Cerebellar cortex (tissue), 1 donor: ENCODE results near the gene DENND1C.
"Not testable (repeated sequence)": the region's sequence is repeated elsewhere in the genome, so short reads cannot be mapped to it uniquely, and the experiment has no call there.

Experiments used
- DNase-seq: peaks from one replicate; pipeline ENCODE4 v3.0.0-alpha.2; 2015; ENCODE audit warnings: low spot score

DENND1C gene

DNA sequence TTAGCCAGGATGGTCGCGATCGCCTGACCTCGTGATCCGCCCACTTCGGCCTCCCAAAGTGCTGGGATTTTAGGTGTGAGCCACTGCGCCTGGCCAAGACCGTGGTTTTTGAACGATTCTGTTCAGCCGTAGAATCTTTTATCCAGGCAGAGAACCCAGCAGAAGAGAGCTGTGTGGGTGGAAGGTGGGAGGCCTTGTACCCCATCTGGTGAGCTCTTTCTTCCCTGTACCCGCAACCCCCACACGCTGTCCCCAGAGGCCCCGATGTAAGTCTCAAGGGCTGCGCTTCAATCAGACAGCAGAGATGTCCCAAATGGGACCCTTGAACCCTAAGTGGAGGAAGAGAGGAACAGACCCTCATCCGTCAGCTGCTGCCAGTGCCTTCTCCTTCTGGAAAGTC is 25.7 kb downstream of the DENND1C start:
- no peak for DNase-seq

DNA sequence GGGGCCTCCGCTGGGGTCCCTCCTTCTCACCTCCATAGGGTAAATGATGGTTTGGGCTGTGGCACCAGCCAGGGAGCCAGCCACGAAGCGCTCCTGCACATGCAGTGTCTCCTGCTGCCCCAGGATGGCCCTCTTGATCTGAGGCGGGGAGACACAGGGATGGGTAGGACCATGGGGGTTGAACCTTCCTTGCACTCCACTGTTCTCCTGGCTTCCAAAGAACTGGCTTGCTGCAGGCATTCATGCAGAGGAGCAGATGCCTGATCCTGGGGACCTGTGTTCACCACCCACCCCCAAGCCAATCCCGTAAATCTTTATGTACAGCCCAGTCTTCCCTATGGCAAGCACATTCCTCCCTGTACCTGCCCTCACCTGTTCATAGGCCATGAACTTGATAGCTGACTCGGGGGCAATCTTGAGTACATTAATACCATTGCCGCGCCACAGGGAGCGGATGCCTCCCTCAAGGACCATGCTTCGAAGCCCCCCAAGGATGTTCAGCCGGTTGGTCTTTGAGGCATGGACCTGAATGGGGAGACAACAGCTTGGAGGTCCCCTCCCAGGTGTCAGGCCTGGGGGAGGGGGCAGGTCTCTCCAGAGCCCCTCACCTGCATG is 27.5 kb downstream of the DENND1C start:
- no peak for DNase-seq

DNA sequence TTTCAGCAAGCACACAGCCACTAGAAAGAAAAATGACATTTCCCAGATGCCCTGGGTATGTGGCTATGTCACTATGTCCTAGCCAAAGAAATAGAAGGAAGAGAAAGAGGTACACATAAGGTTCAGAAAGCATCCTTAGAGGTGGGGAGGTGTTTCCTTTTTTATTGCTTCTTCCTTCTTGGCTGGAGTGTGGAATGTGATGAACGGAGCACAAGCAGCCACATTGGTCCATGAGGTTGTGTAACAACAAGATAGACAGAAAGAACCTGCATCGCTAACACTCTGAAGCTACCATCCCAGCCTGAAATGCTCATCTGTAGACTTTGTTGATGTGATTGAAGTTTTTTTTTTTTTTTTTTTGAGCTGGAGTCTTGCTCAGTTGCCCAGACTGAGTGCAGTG is 28.7 kb downstream of the DENND1C start:
- DNase-seq: no peak

DNA sequence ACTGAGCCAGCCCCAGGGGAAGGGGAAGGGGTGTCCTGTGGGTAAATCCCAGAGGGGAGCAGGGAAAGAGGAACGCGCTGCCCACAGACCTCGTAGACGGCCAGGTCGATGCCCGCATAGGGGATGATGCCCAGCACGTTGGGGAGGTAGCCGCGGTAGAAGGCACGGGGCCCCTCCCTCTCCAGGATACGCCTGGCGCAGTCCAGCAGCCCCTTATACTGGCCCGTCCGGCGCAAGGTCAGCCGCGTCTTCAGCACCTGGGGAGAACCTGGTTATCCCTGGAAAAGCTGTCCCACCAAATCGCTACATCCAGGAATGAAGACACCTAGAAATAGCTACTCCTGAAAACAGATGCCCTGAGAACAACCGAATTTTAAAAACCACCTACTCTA is 29.4 kb downstream of the DENND1C start:
- DNase-seq: no peak

DNA sequence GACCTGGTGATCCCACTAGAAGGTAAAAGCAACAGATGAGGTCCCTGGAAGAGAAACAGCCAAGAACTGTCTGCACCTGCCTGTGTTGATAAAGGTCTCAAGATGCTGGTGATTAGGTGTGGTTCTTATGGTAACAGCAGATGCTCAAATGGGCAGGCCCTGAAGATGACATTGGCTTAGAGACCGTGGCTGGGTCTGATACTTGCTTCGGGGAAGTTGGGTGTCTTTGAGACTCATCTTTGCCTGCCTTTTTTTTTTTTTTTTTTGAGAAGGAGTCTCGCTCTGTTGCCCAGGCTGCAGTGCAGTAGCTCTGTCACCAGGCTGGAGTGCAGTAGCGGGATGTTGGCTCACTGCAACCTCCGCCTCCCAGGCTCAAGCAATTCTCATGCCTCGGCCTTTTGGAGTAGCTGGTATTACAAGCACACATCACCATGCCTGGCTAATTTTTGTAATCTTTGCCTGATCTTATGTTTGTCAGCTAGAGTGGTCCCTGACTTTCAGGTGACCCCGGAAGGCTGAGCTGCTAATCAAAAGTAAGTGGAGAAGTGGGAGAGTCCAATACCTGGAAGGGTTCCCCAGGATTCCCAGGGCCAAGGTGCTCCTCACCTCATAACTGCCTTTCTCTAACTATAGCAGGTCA is 29.9 kb downstream of the DENND1C start:
- no peak for DNase-seq

DNA sequence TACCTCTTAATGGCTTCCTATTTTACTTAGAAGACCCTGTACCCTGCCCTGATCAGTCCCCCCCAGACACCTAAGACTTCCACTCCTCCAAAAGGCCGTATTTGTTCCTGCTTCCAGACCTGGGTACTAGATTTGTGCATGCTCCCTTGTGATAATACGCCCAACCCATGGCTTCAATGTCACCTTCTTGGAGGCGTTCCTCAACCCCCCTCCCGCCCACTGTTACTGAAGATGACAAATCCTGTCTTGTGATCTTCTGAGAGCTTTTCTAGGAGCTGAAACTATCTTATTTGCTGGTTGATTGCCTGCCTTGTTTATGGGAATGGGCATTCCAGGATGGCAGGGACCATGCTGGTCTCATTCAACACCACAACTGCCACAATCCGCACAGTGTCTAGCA is 31.4 kb downstream of the DENND1C start:
- DNase-seq: no peak

DNA sequence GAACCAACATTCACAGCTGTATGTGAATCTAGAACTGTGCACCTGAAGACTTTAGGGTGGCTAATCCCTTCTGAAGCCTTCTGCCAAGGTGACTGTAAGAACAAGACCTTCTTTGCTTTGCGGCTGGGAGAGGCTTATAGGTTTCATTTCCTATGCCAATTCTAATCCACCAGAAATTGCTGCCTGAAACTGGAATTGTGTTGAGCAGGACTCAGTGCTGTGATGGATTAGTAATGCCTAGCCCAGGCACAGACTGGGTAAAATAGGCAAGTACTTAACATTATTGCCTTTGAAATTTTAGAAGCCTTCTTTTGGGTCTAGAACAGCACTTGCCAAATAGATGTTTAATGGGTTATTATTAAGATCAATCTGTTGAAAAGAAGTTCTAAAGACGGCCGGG is 33.5 kb downstream of the DENND1C start:
- DNase-seq: no peak

DNA sequence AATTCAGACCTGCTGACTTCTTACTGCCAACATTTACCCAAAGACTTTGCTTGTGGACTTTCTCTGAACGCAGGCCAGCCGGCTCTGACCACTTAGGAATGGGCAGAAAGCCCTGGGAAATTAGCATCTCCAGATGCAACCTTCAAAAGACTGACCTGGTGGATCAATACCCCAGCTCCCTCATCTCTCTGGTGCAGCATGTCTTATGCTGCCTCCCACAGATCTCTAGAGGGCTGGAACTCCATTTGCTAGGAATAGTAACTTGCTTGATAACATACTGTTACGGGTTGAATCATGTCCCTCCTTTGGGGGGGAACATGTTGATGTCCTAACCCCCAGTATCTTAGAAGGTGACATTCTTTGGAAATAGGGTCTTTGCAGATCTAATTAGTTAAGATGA is 35.1 kb downstream of the DENND1C start:
- DNase-seq: no peak

DNA sequence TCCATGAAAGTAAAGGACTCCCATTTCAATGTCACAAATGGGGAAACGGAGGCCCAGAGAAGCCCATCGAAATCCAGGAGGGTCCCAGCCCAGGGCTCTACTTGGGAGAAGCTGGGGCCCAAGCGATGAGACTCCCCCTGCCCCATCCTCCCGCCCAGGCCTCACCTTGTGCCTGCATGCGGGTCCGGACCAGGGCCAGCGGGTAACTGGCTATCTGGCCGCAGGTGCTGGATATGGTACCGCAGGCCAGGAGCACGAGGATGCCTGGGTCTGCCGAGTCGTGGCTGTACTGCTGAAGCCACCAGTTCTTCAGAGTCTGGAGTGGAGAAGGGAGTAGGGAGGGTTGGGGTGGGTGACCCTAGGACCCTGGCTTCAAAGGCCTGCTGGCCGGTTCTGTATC is 37.6 kb downstream of the DENND1C start:
- no peak for DNase-seq

DNA sequence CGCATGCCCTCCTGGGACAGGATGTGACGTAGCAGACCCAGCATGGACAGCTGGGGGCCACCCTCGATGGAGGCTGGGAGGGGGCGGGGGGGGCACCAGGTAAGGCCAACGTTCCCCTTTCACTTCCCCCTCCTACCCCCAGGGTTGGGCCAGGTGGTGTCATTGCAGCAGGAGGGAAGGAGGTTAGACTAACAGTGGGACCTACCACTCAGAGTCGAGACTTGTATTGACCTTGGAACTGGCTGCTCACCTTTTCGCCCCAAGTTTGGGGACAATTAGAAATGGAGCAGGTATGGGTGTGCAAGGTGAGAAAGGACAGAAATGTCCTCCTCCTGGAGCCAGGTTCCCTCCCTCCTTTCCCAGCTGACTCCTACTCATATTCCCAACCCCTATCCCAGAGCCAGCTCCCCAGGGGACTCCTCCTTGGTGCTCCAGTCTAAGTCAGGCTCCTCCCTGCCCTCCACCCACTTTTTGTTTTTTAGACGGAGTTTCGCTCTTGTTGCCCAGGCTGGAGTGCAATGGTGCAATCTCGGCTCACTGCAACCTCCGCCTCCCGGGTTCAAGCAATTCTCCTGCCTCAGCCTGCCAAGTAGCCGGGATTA is 39.4 kb downstream of the DENND1C start:
- DNase-seq: no peak

DNA sequence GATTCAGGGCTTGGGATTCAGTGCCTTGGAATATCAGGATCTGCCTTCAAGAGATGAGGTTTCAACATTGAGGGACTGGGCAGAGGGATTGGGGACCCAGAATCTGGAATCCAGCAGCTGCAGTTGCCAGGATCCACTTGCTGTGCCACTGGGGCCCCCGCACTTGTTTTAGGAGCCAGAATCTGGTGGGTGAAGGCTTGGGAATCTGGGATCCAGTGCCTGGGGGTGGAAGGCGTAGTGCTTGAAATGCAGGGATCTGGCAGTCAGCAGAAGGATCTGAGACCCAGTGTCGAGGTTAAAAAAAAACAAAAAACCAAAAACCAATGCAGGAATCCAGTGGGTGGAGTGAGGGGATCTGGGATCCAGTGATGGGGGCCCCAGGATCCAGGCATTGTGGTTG is 40.7 kb downstream of the DENND1C start:
- no peak for DNase-seq

DNA sequence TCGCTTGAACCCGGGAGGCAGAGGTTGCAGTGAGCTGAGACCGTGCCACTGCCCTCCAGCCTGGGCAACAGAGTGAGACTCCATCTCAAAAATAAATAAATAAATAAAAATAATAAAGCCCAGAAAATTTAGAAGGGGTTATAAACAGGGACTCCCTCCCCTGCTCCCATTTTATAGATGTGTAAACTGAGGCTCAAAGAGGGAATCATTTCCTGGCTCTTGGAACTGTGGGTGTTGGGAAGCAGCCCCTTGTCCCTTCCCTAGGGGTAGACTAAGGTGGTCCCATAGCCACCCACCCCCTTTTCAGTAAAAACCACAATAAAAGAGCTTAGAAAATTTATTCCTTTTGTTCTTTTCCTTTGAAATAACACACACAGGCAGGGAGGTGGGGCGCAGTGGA is 41.8 kb downstream of the DENND1C start:
- DNase-seq: no peak

DNA sequence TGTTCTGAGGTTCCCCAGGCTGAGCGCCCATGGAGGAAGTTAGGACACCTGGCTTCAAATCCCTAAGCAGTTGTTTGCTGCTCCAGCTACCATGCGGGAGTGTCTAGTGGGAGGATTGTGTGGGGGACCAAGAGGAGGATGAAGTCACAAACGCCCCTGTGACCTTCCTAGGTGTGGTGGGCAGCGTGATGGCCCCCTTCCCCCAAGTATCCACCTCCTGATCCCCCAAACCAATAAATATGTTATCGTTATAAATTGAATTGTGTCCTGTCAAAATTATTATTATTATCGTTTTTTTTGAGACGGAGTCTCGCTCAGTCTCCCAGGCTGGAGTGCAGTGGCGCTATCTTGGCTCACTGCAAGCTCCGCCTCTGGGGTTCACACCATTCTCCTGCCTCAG is 47.9 kb downstream of the DENND1C start, which contains the start of gene SLC25A41:
SLC25A41 (minus strand) TSS at position 101 of the 400 bp plus-strand sequence; CDS start at position 31, 70 bp downstream.
- no peak for DNase-seq

DNA sequence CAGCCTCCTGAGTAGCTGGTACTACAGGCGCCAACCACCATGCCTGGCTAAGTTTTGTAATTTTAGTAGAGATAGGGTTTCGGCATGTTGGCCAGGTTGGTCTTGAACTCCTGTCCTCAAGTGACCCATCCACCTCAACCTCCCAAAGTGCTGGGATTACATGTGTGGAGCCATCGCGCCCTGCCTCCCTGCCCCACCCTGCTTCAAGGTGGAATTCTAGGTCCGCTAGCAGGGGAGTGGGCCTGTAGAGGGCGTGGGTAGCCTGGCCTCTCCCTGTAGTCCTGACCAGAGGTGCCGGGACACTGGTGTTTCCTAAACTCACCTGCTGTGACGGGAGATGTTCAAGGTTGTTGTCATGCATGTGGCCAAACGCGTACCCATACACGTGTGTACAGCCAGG is 48.4 kb downstream of the DENND1C start:
- no peak for DNase-seq

DNA sequence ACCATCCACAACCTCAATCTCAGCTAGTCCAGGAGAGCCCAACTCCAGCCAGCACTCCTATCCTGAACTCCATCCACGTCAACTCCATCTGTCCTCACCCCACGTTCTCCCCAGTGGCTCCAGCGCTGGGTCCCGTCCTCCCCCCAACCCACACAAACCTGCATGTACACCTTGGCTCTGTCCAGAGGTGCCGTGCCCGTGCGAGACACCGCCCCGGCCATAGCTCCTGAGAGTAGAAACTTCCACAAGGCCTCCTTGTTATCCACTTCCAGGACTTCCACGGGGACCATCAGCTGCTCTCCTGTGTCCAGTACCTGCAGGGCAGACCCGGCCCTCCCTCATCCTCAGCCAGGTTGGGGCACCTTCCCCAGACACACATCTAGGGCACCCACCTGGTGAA is 49.7 kb downstream of the DENND1C start:
- no peak for DNase-seq

DNA sequence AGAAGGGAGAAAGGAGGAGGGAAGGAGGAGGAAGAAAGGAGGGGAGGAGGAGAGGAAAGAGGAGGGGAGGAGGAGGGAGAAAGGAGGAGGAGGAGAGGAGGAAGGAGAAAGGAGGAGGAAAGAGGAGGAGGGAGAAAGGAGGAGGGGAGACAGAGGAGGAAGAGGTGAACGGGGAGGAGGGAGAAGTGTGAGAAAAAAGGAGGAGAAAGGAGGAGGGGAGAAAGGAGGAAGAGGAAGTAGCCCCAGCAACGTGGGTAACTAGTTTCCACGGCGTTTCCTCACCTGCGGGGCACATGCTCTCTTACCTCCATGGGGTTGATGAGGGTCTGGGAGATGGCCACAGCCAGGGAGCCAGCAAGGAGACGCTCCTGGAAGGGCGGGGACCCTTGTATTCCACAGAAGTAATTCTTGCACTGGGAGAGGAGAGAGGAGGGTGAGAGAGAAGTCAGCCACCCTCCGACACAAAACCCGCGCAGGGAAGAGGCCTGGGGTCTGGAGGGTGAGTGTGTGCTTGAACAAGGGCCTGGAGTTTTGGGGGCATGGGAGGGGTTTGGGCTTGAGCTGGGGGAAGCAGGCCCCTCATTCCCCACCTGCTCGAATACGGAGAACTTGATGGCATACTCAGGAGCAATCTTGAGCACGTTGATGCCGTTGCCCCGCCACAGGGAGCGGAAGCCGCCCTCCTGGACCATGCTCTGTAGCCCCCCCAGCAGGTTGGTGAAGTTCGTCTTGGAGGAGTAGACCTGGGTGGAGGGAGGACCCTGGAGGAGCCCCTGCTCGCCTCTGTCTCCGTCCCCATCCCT is 52.0 kb downstream of the DENND1C start:
- no peak for DNase-seq

DNA sequence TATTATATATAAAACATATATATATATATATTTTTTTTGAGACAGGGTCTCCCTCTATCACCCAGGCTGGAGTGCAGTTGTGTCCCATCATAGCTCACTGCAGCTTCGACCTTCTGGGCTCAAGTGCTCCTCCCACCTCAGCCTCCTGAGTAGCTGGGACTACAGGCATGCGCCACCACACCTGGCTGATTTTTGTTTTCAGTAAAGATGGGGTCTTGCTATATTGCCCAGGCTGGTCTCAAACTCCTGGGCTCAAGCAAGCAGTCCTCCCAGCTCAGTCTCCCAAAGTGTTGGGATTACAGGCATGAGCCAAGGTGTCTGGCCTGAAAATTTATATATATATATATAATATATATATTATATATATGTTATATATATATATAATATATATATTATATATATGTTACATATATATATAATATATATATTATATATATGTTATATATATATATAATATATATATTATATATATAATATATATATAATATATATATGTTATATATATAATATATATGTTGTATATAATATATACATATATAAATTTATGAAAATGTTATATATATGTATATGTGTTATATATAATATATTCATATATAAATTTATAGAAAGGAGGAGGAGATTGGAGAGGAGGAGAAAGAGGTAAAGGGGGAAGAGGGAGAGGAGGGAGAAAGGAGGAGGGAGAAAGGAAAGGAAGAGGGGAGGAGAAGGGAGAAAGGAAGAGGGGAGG is 52.7 kb downstream of the DENND1C start:
- DNase-seq: not testable (repeated sequence)

DNA sequence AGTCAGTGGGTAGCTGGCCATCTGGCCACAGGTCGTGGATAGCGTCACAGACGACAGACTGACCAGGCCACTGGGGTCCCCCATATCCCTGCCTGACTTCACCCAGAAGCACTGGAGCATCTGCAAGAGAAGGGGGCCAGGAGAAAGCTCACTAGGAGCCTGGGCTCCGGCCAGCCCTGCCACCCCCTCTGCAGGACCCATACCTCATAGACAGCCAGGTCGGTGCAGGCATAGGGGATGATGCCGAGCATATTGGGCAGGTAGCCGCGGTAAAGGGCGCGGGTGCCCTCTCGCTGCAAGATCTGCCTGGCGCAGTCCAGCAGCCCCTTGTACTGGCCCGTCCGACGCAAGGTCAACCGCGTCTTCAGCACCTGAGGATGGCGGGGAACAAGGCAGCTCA is 54.5 kb downstream of the DENND1C start:
- DNase-seq: no peak

DNA sequence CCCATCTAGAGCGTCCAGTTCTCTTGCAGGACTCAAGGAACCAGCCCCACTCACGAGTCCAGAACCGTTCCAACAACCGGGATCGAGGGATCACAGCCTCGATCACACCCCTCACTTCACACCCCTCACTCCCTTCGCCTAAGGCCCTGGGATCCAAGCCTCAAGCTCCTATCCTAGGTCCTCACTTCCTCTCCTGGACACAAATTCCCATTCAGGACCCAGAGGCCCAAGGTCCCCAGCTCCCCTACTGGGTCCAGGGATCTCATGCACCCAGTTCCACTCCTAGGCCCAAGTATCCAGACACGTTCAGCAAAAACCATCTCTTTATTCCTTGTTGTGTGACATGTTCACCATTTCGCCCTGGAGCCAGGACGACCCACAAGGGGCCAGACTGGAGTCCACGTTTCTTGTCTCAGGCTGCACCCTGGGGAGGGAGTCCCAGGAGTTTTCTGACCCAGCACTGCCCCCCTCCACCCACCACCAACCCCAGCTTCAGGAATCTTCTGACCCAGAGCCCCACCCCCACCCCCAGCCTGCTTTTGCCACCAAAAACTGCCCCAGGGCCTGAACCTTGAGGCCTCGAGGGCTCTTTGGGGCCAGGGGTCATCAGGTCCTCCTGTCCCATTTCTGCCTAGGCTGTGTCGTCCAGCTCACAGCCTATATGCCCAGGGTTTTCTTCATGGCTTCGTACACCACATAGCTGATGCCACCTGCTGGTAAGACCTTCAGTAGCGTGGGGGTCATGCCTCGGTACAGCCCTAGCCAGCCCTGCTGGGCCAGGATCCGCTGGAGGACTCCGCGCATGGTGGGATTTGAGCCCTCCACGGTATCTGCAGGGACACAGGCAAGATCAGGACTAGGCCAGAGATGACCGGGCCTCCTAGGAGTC is 55.6 kb downstream of the DENND1C start:
- DNase-seq: no peak

DNA sequence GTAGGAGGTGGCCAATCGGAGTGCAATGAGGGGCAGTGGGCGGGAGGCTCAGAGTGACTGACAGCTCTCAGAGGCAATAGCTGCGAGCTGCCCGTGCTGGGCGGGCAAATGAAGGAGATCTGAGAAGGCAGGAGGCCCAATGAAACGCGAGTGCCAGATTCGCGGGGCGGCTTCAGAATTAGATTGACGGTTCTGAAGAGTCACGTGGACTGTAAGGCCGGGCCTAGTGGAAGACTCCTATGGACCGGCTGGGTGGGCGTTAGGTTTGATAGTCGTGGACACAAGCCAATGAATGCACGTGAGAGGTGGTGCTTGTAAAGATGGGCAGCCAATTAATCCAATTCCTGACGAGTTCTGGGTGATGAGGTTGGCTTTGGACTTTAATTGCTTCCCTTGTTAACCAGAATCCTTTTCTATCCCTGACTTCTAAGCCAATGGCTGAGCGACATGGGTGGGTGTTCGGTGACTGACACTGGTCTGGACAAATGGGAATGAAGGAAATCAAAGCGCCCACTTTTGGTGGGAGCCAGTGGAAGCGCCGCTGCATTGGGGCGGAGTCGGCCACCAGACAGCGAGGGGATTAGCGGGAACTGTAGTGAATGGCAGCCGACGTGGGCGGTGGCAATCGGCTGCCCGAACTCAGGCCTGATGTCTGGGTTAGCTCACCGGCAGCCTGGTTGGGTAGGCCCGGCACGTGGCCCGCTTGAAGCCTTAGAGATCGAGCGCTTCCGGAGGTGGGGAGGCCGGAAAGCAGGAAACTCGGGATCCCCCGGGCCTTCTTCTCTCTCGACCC is 56.5 kb downstream of the DENND1C start:
- DNase-seq: peak; percentile 100
